Esophagus muscularis mucosa (tissue), 4 donors: Measurements from ENCODE around the gene GFRA1. TPM values are rescaled to one million over a fixed set of nuclear protein-coding genes. Genes with fewer than 3 reads are reported as not detected.

Source experiments
- DNase-seq: peaks from one replicate; pipeline ENCODE4 v3.0.0-alpha.2; 2017; ENCODE audit errors: extremely low spot score
- H3K27ac ChIP-seq, 4 donors: fragments of 200-600 bp; sonication (generic); replicated peaks in 1 of 4; 1 replicate in 3 of 4; 2 replicates in 1 of 4; pipeline ENCODE4 v1.5.1; 2016 to 2019; ENCODE audit warnings: mild to moderate bottlenecking in 1 of 4
- H3K27me3 ChIP-seq, 4 donors: fragments of 200-600 bp; sonication (generic); one replicate each; pipeline versions ENCODE4 v1.5.1 to v1.6.0; 2016 to 2019
- H3K36me3 ChIP-seq, 4 donors: fragments of 200-600 bp; sonication (generic); one replicate each; pipeline ENCODE4 v1.5.1; 2016 to 2019
- H3K4me1 ChIP-seq, 4 donors: fragments of 200-600 bp; sonication (generic); one replicate each; pipeline ENCODE4 v1.5.1; 2016 to 2019
- H3K4me3 ChIP-seq, 4 donors: fragments of 200-600 bp; sonication (generic); 1 replicate in 2 of 4; 2 replicates in 2 of 4; pipeline ENCODE4 v1.5.1; 2016 to 2019; ENCODE audit warnings: mild to moderate bottlenecking in 4 of 4, moderate library complexity in 1 of 4
- H3K9me3 ChIP-seq, 4 donors: fragments of 200-600 bp; sonication (generic); 1 replicate in 3 of 4; 2 replicates in 1 of 4; pipeline ENCODE4 v1.5.1; 2016 to 2019
- EP300 ChIP-seq: sonication (generic); formaldehyde crosslinking; IDR thresholded peaks from one replicate; pipeline ENCODE4 v1.6.1; 2017; ENCODE audit warnings: antibody characterized with exemption
- POLR2A ChIP-seq: fragments of 450-650 bp; IDR thresholded peaks from one replicate; pipeline ENCODE4 v1.6.1; 2017; ENCODE audit warnings: antibody characterized with exemption, moderate library complexity, mild to moderate bottlenecking, low read depth
- POLR2AphosphoS5 ChIP-seq, 2 donors: sonication (generic); formaldehyde crosslinking; IDR thresholded peaks; one replicate each; pipeline ENCODE4 v1.6.1; 2017; ENCODE audit warnings: antibody characterized with exemption in 2 of 2
- WGBS: methylation state at CpG from one replicate; pipeline ENCODE4 v1.1.5; 2018; 5-methylcytosine and 5-hydroxymethylcytosine counted together
- intact Hi-C: fragments of 100-400 bp; cut with DNase I; formaldehyde crosslinking; loops from one replicate; pipeline ENCODE4 v1.15.1; 2023
- total RNA-seq, 4 donors: library from RNA; depleted of rRNA; stranded (reverse); fragments of >200 nt; gene quantifications; one replicate each; pipeline versions ENCODE4 v1.1.0 to v1.2.1, GENCODE V29; 2016
- TF ChIP-seq, protein P1 (sequence below), 3 experiments: fragments of 200-600 bp in 2 of 3; fragments of 450-650 bp in 1 of 3; sonication (generic) in 2 of 3; IDR thresholded peaks; one replicate each; pipeline ENCODE4 v1.5.1; 2017 to 2019; ENCODE audit warnings: antibody characterized with exemption in 3 of 3, mild to moderate bottlenecking in 2 of 3, moderate library complexity in 1 of 3

GFRA1 gene
- total RNA-seq, 4 donors from 2014 or later: 44.0 to 73.4 (median 64.5) TPM

DNA sequence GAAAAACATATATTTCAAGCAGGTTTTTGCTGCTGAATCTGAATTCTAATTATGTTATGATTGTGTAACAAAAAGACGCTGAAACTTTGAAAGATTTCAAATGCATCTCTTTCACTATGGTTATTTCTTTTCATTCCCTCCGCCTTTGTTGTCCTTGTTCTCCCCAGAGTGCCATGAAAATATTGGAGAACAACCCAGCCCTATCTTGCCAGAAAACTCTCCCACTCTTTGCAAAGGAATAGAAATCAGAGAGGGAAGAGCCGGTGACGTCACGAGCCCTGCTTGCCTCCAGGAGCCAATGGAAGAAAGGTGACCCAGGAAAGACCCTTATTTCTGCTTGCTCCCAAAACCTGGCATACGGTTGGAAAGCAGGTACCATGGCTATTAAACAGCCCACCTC is 3.4 kb downstream of the GFRA1 start:
- 62% methylated on average over 6 of the region's 6 CpGs for WGBS
- Histone ChIP-seq H3K36me3 (peaks cover 0 to 4% (median 0%) of the 10 kb centered on the region in 4 donors), H3K4me1 (peaks cover 15 to 50% (median 44%) of the 10 kb centered on the region in 4 donors), H3K27me3 (peaks cover 0 to 70% (median 19%) of the 10 kb centered on the region in 4 donors), H3K9me3 (no peaks in the 10 kb centered on the region), H3K4me3 (no peak overlapping the region), H3K27ac (peak overlapping the region in 1 of 4 donors; percentile 80)
- intact Hi-C loops: no loop called here
- DNase-seq: peak; percentile 7
- TF ChIP-seq, protein P1, sequence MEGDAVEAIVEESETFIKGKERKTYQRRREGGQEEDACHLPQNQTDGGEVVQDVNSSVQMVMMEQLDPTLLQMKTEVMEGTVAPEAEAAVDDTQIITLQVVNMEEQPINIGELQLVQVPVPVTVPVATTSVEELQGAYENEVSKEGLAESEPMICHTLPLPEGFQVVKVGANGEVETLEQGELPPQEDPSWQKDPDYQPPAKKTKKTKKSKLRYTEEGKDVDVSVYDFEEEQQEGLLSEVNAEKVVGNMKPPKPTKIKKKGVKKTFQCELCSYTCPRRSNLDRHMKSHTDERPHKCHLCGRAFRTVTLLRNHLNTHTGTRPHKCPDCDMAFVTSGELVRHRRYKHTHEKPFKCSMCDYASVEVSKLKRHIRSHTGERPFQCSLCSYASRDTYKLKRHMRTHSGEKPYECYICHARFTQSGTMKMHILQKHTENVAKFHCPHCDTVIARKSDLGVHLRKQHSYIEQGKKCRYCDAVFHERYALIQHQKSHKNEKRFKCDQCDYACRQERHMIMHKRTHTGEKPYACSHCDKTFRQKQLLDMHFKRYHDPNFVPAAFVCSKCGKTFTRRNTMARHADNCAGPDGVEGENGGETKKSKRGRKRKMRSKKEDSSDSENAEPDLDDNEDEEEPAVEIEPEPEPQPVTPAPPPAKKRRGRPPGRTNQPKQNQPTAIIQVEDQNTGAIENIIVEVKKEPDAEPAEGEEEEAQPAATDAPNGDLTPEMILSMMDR (IDR thresholded peaks at IDR 0.05): no peak
- TF ChIP-seq POLR2AphosphoS5 (IDR thresholded peaks at IDR 0.05) (no peak), EP300 (no peak), POLR2A (no peak)

DNA sequence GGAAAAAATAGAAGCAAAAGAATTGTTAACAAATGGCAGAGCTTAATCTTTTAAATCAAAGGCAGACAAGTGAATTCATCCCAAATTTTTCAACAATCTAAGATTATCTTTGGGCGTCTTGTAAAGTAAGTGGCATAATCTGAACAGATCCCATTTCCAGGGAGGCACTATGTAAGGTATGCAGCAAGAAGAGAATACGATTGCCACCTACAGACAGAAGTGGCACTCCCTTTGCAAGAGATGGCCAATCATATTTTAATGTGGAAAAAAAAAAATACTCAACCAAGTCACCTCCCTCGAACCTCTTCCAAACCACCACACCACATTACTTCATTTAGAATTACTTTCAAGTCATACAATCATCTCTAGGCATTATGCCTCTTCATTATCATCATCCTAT is 4.0 kb downstream of the GFRA1 start:
- TF ChIP-seq EP300 (no peak), POLR2A (no peak), POLR2AphosphoS5 (IDR thresholded peaks at IDR 0.05) (no peak)
- TF ChIP-seq, protein P1 (IDR thresholded peaks at IDR 0.05): no peak
- Histone ChIP-seq H3K4me1 (peaks cover 15 to 44% (median 38%) of the 10 kb centered on the region in 4 donors), H3K27ac (no peak overlapping the region), H3K27me3 (peaks cover 0 to 64% (median 14%) of the 10 kb centered on the region in 4 donors), H3K4me3 (no peak overlapping the region), H3K36me3 (peaks cover 0 to 4% (median 0%) of the 10 kb centered on the region in 4 donors), H3K9me3 (no peaks in the 10 kb centered on the region)
- WGBS: 46% methylated on average over 3 of the region's 3 CpGs
- intact Hi-C loops: no loop called here
- DNase-seq: no peak

DNA sequence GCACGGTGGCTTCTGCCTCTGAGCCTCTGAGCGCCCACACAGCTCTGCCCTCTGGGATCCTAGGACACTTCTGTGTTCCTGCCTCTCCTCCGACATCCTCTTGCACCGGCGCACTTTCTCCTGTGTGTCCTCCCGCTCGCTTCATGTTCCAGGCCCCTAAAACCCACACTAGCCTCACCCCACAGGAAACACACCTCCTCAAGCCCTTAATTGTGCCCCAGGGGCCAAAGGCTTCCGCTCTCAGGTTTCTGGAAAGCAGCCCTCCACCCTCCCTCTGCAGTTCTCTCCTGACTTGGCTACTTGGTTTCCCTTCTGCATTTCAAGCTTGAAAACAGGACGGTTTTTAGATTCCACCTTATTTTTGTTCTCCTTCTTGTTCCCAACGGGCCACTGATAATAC is 7.3 kb downstream of the GFRA1 start:
- no peak overlapping the region for H3K4me3 ChIP-seq
- H3K27ac ChIP-seq: no peak overlapping the region
- intact Hi-C loops: no loop called here
- peak; percentile 50 for DNase-seq
- peaks cover 0 to 11% (median 7%) of the 10 kb centered on the region in 4 donors for H3K4me1 ChIP-seq
- no peaks in the 10 kb centered on the region for H3K9me3 ChIP-seq
- TF ChIP-seq POLR2AphosphoS5 (IDR thresholded peaks at IDR 0.05): no peak
- no peak for TF ChIP-seq POLR2A
- H3K36me3 ChIP-seq: peaks cover 0 to 4% (median 0%) of the 10 kb centered on the region in 4 donors
- H3K27me3 ChIP-seq: peaks cover 0 to 31% (median 0%) of the 10 kb centered on the region in 4 donors
- 73% methylated on average over 10 of the region's 10 CpGs for whole genome bisulfite sequencing

DNA sequence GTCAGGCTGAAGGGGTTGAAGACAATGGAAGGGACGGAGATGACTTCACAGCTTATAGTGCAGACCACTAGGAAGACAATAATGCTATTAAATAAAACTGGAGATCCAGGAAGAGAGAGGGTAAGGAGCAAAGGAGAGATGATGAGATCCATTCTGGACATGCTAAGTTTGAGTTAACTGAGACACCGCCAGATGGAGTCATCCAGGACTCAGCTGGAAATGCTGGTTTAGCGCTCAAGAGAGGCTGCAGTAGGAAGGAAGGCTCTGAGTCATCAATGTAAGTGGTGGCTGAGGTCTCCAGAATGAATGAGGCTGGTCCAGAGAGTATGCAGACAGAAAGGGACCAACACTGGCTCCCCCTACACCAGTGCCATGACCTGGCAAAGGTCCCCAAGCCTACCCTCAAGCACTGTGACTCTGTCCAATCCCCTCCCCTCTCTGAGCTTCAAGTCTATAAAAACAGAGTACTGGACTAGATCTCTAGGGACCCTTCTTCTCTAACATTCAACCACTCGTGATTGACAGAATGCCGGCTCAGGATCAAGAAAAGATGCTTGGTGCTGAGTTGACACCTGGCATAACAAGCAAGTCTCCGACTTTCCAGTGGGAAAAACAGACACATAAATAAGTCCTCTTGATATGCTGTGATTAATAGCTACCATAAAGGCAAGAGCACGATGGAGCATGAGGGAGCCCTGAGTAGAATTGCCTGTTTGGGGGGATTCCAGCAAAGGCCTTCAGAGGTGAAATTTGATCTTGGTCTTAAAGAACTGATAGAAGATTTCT is 8.9 kb downstream of the GFRA1 start:
- 85% methylated on average over 7 of the region's 7 CpGs for WGBS
- Histone ChIP-seq H3K4me1 (peaks cover 0 to 3% (median 0%) of the 10 kb centered on the region in 4 donors), H3K27ac (no peak overlapping the region), H3K4me3 (no peak overlapping the region), H3K36me3 (peaks cover 0 to 4% (median 0%) of the 10 kb centered on the region in 4 donors), H3K9me3 (no peaks in the 10 kb centered on the region), H3K27me3 (peaks cover 0 to 21% (median 0%) of the 10 kb centered on the region in 4 donors)
- peak; percentile 70 for DNase-seq
- intact Hi-C loops: no loop called here
- no peak for TF ChIP-seq EP300

DNA sequence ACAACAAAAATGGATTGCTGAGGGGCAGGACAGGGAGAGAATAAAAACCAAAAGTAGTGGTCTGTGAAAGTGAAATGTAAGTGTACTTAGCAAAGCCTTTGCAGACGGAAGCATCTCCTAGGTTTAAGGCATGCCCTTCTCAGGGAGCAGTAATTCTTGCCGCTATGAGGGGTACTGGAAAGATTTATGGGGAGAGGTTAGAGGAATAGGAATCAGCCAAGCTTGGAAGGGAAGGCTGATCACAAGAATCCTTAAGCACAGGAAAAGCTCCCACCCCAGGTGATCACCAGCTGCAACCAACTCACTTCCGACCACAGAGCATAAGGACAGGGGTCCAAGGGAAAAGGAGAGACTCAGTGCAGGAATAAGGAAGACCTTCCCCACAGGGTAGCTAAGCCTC is 10.3 kb downstream of the GFRA1 start:
- Histone ChIP-seq H3K4me3 (no peak overlapping the region), H3K27me3 (peaks cover 0 to 15% (median 0%) of the 10 kb centered on the region in 4 donors), H3K4me1 (peaks cover 0 to 3% (median 0%) of the 10 kb centered on the region in 4 donors), H3K9me3 (no peaks in the 10 kb centered on the region), H3K36me3 (peaks cover 0 to 4% (median 0%) of the 10 kb centered on the region in 4 donors), H3K27ac (no peak overlapping the region)
- peak; percentile 37 for DNase-seq
- intact Hi-C loops: no loop called here
- TF ChIP-seq POLR2AphosphoS5 (IDR thresholded peaks at IDR 0.05): no peak
- no peak for TF ChIP-seq EP300
- TF ChIP-seq, protein P1 (IDR thresholded peaks at IDR 0.05): no peak
- no peak for TF ChIP-seq POLR2A
- 87% methylated on average over 3 of the region's 3 CpGs for WGBS
